MCF 10A (cell line): ENCODE data around the gene TXNDC11. TPM values are rescaled to one million over a fixed set of nuclear protein-coding genes. Genes with fewer than 3 reads are reported as not detected.

Experiments
- BruUV-seq: library from RNA; stranded (reverse); fragments of 400-500 nt; replicated peaks from 2 replicates; lab custom pipeline; 2021; lab: Mats Ljungman, UMichigan
- CTCF ChIA-PET: fragments of 300-600 bp; sonication (Branson Sonifier 250); formaldehyde crosslinking; extraction: SDS; loops from one replicate; lab custom pipeline; 2021; ENCODE audit warnings: antibody characterized with exemption, inconsistent platforms; lab: Yijun Ruan, JAX
- POLR2A ChIA-PET: fragments of 300-600, 350-650 bp; sonication (Branson Sonifier 250); formaldehyde crosslinking; extraction: SDS; loops from one replicate; lab custom pipeline; 2020; ENCODE audit warnings: antibody characterized with exemption, inconsistent platforms; lab: Yijun Ruan, JAX
- DNase-seq: peaks from one replicate; pipeline ENCODE4 v3.0.0-alpha.2; 2018; ENCODE audit not compliant: unreplicated experiment
- H3K27ac Mint-ChIP-seq: one replicate; pipeline ENCODE4 v1.8.0; 2022; ENCODE audit warnings: mild to moderate bottlenecking, low read depth, mixed read lengths; ENCODE audit not compliant: unreplicated experiment
- H3K27me3 Mint-ChIP-seq: one replicate; pipeline ENCODE4 v1.8.0; 2022; ENCODE audit warnings: mixed read lengths; ENCODE audit not compliant: insufficient read depth, unreplicated experiment
- H3K36me3 Mint-ChIP-seq: one replicate; pipeline ENCODE4 v1.8.0; 2022; ENCODE audit warnings: mild to moderate bottlenecking, moderate library complexity, mixed read lengths; ENCODE audit not compliant: insufficient read depth, unreplicated experiment
- H3K4me1 Mint-ChIP-seq: one replicate; pipeline ENCODE4 v1.8.0; 2022; ENCODE audit warnings: mixed read lengths; ENCODE audit not compliant: insufficient read depth, unreplicated experiment
- H3K4me3 Mint-ChIP-seq: one replicate; pipeline ENCODE4 v1.8.0; 2022; ENCODE audit warnings: mild to moderate bottlenecking, moderate library complexity, mixed read lengths; ENCODE audit not compliant: unreplicated experiment
- H3K9me3 Mint-ChIP-seq: one replicate; pipeline ENCODE4 v1.8.0; 2022; ENCODE audit warnings: mixed read lengths; ENCODE audit not compliant: unreplicated experiment
- intact Hi-C: fragments of 100-400 bp; cut with micrococcal nuclease; formaldehyde crosslinking; loops from 2 replicates; pipeline ENCODE4 v1.14.1; 2022
- total RNA-seq: library from RNA; stranded (reverse); gene quantifications from 2 replicates; pipeline ENCODE4 v1.2.3, GENCODE V29; 2022
- TF ChIP-seq, protein P1 (sequence below): fragments of 200-600 bp; IDR thresholded peaks from one replicate; pipeline ENCODE4 v1.8.0; 2022; ENCODE audit warnings: antibody characterized with exemption, mild to moderate bottlenecking; ENCODE audit not compliant: unreplicated experiment

The TXNDC11 gene
- total RNA-seq, 1 experiment from 2014 or later = 38.2 TPM

GRCh38 chr16:11677451-11677951, 65.2 kb downstream of the TXNDC11 start:
- POLR2A ChIA-PET = interaction anchor here (0.7 to 3.0 kb wide), 8 partner anchors 9 to 142 kb away, joined by 3 to 21 read pairs (median 6); partner anchors contain the start of genes SNN and TXNDC11
- BruUV-seq = no TSS peak
- no peak overlapping the region for H3K4me3 Mint-ChIP-seq
- TF ChIP-seq, protein P1, sequence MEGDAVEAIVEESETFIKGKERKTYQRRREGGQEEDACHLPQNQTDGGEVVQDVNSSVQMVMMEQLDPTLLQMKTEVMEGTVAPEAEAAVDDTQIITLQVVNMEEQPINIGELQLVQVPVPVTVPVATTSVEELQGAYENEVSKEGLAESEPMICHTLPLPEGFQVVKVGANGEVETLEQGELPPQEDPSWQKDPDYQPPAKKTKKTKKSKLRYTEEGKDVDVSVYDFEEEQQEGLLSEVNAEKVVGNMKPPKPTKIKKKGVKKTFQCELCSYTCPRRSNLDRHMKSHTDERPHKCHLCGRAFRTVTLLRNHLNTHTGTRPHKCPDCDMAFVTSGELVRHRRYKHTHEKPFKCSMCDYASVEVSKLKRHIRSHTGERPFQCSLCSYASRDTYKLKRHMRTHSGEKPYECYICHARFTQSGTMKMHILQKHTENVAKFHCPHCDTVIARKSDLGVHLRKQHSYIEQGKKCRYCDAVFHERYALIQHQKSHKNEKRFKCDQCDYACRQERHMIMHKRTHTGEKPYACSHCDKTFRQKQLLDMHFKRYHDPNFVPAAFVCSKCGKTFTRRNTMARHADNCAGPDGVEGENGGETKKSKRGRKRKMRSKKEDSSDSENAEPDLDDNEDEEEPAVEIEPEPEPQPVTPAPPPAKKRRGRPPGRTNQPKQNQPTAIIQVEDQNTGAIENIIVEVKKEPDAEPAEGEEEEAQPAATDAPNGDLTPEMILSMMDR = no peak
- intact Hi-C loops = no loop called here
- H3K27me3 Mint-ChIP-seq = no peaks in the 10 kb centered on the region
- CTCF ChIA-PET = interaction anchor here (0.6 to 2.2 kb wide), 10 partner anchors 10 to 271 kb away, joined by 3 to 8 read pairs (median 4); no protein-coding TSS in a partner anchor
- peaks cover 39% of the 10 kb centered on the region for H3K4me1 Mint-ChIP-seq
- DNase-seq = no peak
- H3K27ac Mint-ChIP-seq = peak overlapping the region; percentile 61
- peaks cover 49% of the 10 kb centered on the region for H3K36me3 Mint-ChIP-seq
- no peaks in the 10 kb centered on the region for H3K9me3 Mint-ChIP-seq

DNA sequence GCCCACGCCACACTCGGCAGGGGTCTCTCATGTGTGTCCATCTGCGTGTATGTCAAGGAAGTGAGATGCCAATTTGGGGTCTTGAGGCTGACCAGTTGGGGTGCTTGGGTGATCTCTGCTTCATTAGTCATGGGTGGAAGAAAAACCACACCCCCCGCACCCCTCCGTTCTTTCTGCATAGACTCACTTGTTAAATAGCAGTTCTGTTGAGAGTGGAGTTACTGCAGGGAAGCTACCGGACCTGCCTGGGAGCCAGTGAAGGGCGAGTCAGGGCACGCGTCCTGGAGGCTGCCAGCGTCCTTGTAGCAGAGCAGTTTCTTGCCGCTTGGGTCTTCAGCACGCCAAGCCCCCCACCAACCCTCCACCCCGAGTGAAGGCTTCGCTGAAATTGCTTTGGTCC, 65.9 kb downstream of the TXNDC11 start:
- ChIA-PET POLR2A (interaction anchor here (0.7 to 3.0 kb wide), 9 partner anchors 8 to 281 kb away, joined by 3 to 21 read pairs (median 3); partner anchors contain the start of gene SNN), CTCF (interaction anchor here (0.6 to 1.8 kb wide), 4 partner anchors 10 to 145 kb away, joined by 3 to 8 read pairs (median 4); no protein-coding TSS in a partner anchor)
- Mint-ChIP-seq H3K27ac (peak overlapping the region; percentile 61), H3K4me1 (peaks cover 37% of the 10 kb centered on the region), H3K9me3 (no peaks in the 10 kb centered on the region), H3K27me3 (no peaks in the 10 kb centered on the region), H3K4me3 (no peak overlapping the region), H3K36me3 (peaks cover 42% of the 10 kb centered on the region)
- intact Hi-C loops = no loop called here
- DNase-seq = peak; percentile 40
- TF ChIP-seq, protein P1 = no peak
- BruUV-seq = TSS peak; percentile 28

DNA sequence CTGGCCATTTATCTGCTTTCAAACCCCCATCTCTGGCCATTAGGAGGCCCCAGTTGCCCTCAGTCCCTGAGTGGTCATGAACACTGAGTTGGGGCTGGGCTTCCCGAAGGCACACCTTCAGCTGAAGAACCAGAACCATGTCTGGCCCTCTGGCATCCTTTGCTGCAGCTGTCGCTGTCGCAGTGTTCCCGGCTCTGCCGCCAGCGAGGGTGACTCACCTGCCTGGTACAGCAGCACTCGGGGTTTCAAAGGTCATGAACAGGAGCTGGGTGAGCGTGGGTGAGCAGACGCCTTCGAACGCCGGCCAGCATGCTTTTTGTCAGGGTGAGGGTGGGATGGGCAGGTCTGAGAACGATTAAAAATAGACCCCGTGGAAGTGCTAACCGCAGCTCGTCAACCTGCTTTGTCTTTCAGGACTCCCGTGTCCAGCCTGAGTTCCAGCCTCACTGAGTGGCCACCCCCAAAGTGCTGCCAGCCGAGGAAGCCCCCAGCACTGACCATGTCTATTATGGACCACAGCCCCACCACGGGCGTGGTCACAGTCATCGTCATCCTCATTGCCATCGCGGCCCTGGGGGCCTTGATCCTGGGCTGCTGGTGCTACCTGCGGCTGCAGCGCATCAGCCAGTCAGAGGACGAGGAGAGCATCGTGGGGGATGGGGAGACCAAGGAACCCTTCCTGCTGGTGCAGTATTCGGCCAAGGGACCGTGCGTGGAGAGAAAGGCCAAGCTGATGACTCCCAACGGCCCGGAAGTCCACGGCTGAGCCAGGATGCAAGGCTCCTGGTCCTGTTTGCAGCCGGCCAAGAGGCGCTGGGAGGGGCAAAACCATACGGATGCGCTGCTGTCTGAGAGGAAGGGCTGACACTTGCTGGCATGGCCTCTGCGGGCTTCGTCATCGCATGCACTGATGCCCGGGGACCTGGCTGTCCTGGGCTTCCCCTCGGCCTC, 66.8 kb downstream of the TXNDC11 start:
- H3K27ac Mint-ChIP-seq = no peak overlapping the region
- POLR2A ChIA-PET = interaction anchor here (0.7 to 3.0 kb wide), 7 partner anchors 14 to 280 kb away, joined by 3 to 14 read pairs (median 3); partner anchors contain the start of gene ZC3H7A

More for the DNA sequence above, 66.8 kb downstream of the TXNDC11 start:
- DNase-seq = peak; percentile 80
- Mint-ChIP-seq H3K9me3 (no peaks in the 10 kb centered on the region), H3K36me3 (peaks cover 36% of the 10 kb centered on the region), H3K4me3 (no peak overlapping the region), H3K27me3 (no peaks in the 10 kb centered on the region), H3K4me1 (peaks cover 28% of the 10 kb centered on the region)
- CTCF ChIA-PET = interaction anchor here (0.6 to 2.2 kb wide), 10 partner anchors 9 to 722 kb away, joined by 3 to 8 read pairs (median 4); no protein-coding TSS in a partner anchor
- BruUV-seq = no TSS peak
- intact Hi-C loops = no loop called here
- TF ChIP-seq, protein P1 = no peak
